AG09309 (cell line): ENCODE data around the gene ATG5.

Experiments used
- DNase-seq: peaks from one replicate; pipeline ENCODE4 v3.0.0-alpha.2; 2010; ENCODE audit warnings: low read depth
- H3K4me3 ChIP-seq: 2 replicates; pipeline ENCODE4 v1.5.1; 2011; ENCODE audit warnings: mild to moderate bottlenecking, low read depth, low read length, moderate library complexity; ENCODE audit not compliant: control insufficient read depth
- CTCF ChIP-seq: IDR thresholded peaks from 2 replicates; pipeline ENCODE4 v1.5.1; 2011; ENCODE audit warnings: mild to moderate bottlenecking, low read depth, low read length, inconsistent platforms; ENCODE audit not compliant: insufficient read depth, control insufficient read depth; ENCODE audit errors: missing control alignments

Gene ATG5

DNA sequence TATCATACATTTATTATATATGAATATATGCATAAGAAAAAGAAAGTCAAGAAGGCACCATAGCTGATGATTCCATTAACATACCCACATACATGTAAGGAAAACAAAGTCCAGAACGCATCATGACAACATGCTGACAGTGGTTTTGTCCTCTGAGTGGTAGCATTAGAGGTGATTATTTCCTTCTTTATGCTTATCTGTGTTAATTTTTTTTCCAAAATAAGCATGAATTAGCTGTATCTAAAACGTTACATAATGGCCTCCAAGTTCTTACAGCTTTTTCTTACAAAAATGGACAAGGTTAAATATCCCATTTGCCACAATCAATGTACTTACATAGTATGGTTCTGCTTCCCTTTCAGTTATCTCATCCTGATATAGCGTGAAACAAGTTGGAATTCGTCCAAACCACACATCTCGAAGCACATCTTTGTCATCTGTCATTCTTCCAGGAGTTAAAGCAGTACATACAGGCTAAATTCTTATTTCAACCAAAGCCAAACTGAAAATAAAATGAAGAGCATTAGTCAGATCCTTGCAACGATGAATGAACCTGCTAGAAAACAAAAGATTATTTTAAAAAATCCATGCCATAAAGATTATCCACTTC, 9.7 kb downstream of the ATG5 start:
- H3K4me3 ChIP-seq, result no peak overlapping the region
- no peak for DNase-seq
- no peak for TF ChIP-seq CTCF

- DNase-seq, result peak; percentile 27
Observed at GRCh38 chr6:106309766-106310373, 15.7 kb downstream of the ATG5 start.

DNA sequence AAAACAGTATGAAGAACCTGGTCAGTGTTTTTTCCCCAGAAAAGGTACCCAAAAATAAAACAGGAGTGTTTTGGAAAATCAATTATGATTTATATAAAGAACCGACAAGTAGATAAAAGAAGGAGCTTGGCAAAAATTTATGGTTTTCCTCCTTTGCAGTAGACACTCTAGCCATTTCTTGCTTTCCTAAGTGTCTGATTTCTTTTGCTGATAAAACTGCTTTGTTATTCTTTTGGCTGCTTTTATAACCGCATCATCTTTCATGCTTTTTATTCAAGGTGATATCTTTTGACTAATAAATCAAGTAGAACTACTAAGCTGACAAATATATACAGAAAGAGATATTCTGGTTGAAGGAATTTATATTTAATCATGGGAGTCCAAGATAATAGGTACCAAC, 16.6 kb downstream of the ATG5 start:
- no peak overlapping the region for H3K4me3 ChIP-seq
- no peak for DNase-seq
- no peak for TF ChIP-seq CTCF

More at GRCh38 chr6:106309766-106310373, 15.7 kb downstream of the ATG5 start:
- H3K4me3 ChIP-seq, result no peak overlapping the region
- no peak for TF ChIP-seq CTCF

DNA sequence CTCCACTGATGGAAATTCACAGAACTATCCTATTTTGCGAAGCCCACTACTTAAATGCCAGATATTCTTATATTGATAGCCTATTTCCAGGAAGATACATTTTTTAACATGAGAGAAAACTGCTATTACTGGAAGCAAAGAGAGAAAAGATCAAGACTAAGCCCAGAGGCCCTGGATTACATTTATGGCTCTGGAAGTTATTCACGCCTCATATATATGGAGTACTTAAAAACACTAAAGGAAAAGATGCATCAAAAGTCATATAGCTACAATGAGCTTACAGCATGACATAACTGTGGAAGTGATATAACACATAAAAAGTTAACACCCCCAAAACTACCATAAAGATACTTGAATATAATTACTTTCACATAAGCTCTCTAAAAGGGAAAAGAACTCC, 19.8 kb downstream of the ATG5 start:
- TF ChIP-seq CTCF, result no peak
- H3K4me3 ChIP-seq, result no peak overlapping the region
- DNase-seq, result no peak

DNA sequence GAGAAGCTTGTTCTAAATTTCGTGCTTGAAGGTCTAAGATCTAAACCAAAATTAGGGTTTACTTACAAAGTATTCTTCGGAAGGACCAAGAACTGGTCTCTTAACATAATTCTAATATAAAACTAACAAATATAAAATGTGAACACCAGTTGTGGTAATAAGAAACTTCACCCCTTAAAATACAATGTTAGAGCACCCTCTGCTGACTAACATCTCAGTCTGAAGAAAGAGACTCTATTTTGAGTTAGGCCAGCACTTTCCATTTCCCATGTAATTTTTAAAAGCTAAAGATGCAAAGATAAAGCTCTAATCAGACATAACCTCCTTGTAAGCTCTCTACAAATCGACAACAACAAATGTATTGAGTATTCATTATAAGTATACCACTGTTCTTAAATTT, 24.6 kb downstream of the ATG5 start:
- no peak overlapping the region for H3K4me3 ChIP-seq
- peak; percentile 31 for DNase-seq
- peak; percentile 55 for TF ChIP-seq CTCF

DNA sequence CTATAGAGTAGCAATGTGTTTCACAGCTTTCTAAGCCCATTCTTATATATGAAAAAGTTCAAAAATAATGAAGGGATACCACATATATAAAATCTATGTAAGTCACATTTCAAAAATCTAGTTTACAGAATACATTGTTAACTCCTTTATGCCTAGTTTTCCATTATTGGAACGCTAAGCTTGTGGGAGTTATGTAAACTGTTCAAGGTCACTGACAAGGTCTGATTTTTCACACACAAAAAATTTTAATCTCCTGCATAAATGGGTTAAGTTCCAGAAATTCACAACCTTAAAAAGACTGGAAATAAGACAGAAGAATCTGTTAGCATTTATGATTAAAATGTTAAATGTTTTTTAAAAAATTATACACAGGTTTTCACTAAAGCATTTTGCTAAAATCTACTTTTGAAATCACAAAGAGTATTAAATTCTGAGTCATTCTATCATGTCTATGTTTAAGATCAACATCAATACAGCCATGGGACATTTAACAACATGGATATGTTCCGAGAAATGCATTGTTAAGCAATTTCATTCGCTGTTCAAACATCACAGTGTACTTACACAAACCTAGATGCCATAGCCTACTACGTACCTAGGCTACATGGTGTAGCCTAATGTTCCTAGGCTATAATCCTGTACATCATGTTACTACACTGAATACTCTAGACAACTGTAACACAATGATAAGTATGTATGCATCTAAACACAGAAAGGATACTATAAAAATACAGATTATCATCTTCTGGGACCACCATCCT, 25.4 kb downstream of the ATG5 start:
- TF ChIP-seq CTCF, result no peak
- DNase-seq, result no peak

More for the DNA sequence above, 25.4 kb downstream of the ATG5 start:
- H3K4me3 ChIP-seq, result no peak overlapping the region
